Fibroblast of gingiva (primary cell): ENCODE measurements around the gene OBP2B.
"Not testable (repeated sequence)": the region's sequence is repeated elsewhere in the genome, so short reads cannot be mapped to it uniquely, and the experiment has no call there.

ENCODE experiments used
- DNase-seq: peaks from one replicate; pipeline ENCODE4 v3.0.0-alpha.2; 2011; ENCODE audit warnings: low read depth

The OBP2B gene

GRCh38 chr9:133221177-133221809, 12.2 kb upstream of the OBP2B start:
- DNase-seq: no peak

GRCh38 chr9:133218049-133218975, 9.3 kb upstream of the OBP2B start:
- not testable (repeated sequence) for DNase-seq

- not testable (repeated sequence) for DNase-seq
These were observed 8.4 kb upstream of the OBP2B start for GRCh38 chr9:133217333-133217988.

GRCh38 chr9:133214276-133214675, 5.2 kb upstream of the OBP2B start:
- not testable (repeated sequence) for DNase-seq

GRCh38 chr9:133210609-133211008, 1.6 kb upstream of the OBP2B start:
- DNase-seq: no peak

- no peak for DNase-seq
These were observed 1.1 kb upstream of the OBP2B start for GRCh38 chr9:133210202-133210532.

GRCh38 chr9:133209327-133210201, 514 bp upstream of the OBP2B start:
- DNase-seq: not testable (repeated sequence)

GRCh38 chr9:133208171-133208879, 725 bp downstream of the OBP2B start:
- DNase-seq: not testable (repeated sequence)

GRCh38 chr9:133207540-133208170, 1.4 kb downstream of the OBP2B start:
- no peak for DNase-seq

GRCh38 chr9:133207021-133207531, 2.0 kb downstream of the OBP2B start:
- DNase-seq: no peak

GRCh38 chr9:133205996-133206931, 2.8 kb downstream of the OBP2B start:
- no peak for DNase-seq

GRCh38 chr9:133205481-133205887, 3.6 kb downstream of the OBP2B start:
- not testable (repeated sequence) for DNase-seq

- no peak for DNase-seq
These were observed 4.1 kb downstream of the OBP2B start for GRCh38 chr9:133204993-133205336.

GRCh38 chr9:133204335-133204992, 4.6 kb downstream of the OBP2B start:
- DNase-seq: no peak

GRCh38 chr9:133203506-133204075, 5.5 kb downstream of the OBP2B start:
- DNase-seq: no peak

- DNase-seq: no peak
These were observed 6.2 kb downstream of the OBP2B start for GRCh38 chr9:133202688-133203453.

GRCh38 chr9:133202145-133202513, 6.9 kb downstream of the OBP2B start:
- DNase-seq: no peak
